Motor neuron (in vitro differentiated cells): ENCODE data around the gene GLIS1. TPM values are rescaled to one million over a fixed set of nuclear protein-coding genes. Genes with fewer than 3 reads are reported as not detected.

Experiments
- ATAC-seq, 8 experiments: fragments of 200-7000 bp; cut with Tn5 transposase; replicated peaks in 6 of 8; 2 replicates each; pipeline ENCODE4 v1.8.0; 2021; ENCODE audit warnings: mild to moderate bottlenecking in 8 of 8, moderate library complexity in 8 of 8
- H3K27ac ChIP-seq, 2 donors: fragments of 250-450 bp; sonication (Bioruptor Pico); 2 replicates each; pipeline ENCODE4 v1.9.0; 2021; ENCODE audit warnings: antibody characterized with exemption in 2 of 2, mild to moderate bottlenecking in 2 of 2, moderate library complexity in 1 of 2
- H3K4me1 ChIP-seq, 2 donors: fragments of 250-450 bp; sonication (Bioruptor Pico); replicated peaks in 1 of 2; 2 replicates each; pipeline ENCODE4 v1.6.1; 2021; ENCODE audit warnings: antibody characterized with exemption in 2 of 2, mild to moderate bottlenecking in 2 of 2, moderate library complexity in 1 of 2
- H3K4me3 ChIP-seq, 5 donors: fragments of 250-450 bp; sonication (Bioruptor Pico); 2 replicates each; pipeline ENCODE4 v1.9.0; 2021; ENCODE audit warnings: antibody characterized with exemption in 5 of 5, mild to moderate bottlenecking in 5 of 5, moderate library complexity in 4 of 5
- WGBS, 10 experiments: fragments of 450-650 bp; shearing (Covaris generic); methylation state at CpG; one replicate each; pipeline ENCODE4 v1.0.0; 2022; 5-methylcytosine and 5-hydroxymethylcytosine counted together
- in situ Hi-C, 9 experiments: fragments of 400-800 bp; cut with MboI; loops; one replicate each; pipeline ENCODE4 v1.15.0; 2021; ENCODE audit warnings: low sequenced_read_pairs in 9 of 9, low pct_unique_long_range_greater_than_20kb in 2 of 9; ENCODE audit not compliant: unreplicated experiment in 9 of 9
- total RNA-seq, 8 experiments: library from RNA; unstranded; fragments of 300-600 nt; gene quantifications; 2 replicates each; pipeline versions ENCODE4 v1.2.3 to v1.2.4, GENCODE V29; 2022

The GLIS1 gene
- total RNA-seq, 8 experiments from 2014 or later: 0.14 to 4.7 (median 0.33) TPM

GRCh38 chr1:53583021-53583867, 155.7 kb downstream of the GLIS1 start:
- Histone ChIP-seq H3K4me1 (peaks cover 31 to 32% of the 10 kb centered on the region in 2 donors), H3K4me3 (no peak overlapping the region), H3K27ac (no peak overlapping the region)
- ATAC-seq: peak; percentile 33 to 71 (median 47)
- 64 to 100% (median 70%) methylated on average over 1 to 13 of the region's 13 CpGs; no CpG with 5 or more reads in 4 of the 10 experiments for WGBS, 10 experiments
- in situ Hi-C loops: no loop called here

DNA sequence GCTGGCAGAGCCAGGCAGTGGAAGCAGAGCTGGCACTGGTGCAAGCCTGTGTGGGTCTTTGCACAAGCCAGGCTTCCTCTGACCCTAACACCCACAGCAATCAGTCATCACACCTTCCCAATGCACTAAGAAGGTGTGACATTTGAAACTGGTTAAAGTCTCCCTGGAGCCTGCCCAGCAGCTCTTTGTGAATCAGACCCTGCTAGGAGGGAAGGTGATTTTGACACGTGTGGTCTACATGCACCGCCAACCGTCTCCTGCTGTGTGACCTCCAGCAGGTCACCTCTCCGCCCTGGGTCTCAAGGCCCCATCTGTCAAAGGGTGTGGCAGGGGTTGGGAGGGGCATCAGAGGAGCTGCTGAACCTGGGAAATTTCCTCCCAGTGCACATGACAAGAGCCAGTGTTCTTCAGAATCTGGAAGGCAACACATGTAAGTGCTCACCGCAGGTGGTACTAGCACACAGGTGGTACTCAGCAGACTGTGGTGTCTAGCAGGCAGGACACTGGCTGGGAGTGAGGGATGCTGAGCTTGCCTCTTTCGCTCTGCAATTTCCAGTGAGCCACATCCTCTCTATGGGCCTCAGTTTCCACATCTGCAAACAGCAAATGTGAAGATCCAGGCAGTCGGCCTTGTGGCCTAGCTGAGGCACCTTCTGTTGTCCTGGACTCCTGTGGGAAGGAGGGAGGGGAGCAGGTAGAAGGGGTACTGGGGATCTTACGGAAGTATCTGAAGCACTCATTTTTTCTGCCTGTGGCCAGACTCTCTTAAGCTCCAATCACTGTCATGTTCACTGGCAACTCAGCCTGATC, 156.5 kb downstream of the GLIS1 start:
- WGBS, 10 experiments: 43 to 100% (median 100%) methylated on average over 1 to 6 of the region's 8 CpGs; no CpG with 5 or more reads in 3 of the 10 experiments
- in situ Hi-C loops: no loop called here
- Histone ChIP-seq H3K4me3 (no peak overlapping the region), H3K27ac (no peak overlapping the region), H3K4me1 (peaks cover 31 to 32% of the 10 kb centered on the region in 2 donors)
- ATAC-seq: peak in 6 of 8 experiments; percentile 22 to 72 (median 60)

DNA sequence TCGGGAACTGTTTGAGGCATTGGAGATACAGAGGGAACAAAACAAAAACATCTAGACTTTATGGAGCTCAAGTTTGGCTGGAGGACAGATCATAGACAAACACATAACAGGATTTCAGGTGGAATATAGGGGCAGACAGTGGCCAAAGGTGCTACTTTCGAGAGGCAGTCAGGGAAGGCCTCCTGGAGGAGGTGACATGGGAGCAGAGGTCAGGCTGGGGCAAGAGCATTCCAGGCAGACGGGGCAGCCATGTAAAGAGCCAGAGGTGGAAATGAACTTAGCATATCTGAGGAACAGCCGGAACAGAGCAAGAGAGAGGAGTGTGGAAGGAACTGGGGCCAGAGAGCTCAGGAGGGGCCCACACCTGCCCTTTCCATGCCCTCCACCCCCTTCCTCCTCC, 157.5 kb downstream of the GLIS1 start:
- ATAC-seq: no peak
- WGBS, 10 experiments: 78 to 100% (median 100%) methylated on average over 1 to 4 of the region's 4 CpGs; no CpG with 5 or more reads in 3 of the 10 experiments
- no peak overlapping the region for H3K27ac ChIP-seq
- peaks cover 40 to 41% of the 10 kb centered on the region in 2 donors for H3K4me1 ChIP-seq
- in situ Hi-C loops: no loop called here
- no peak overlapping the region for H3K4me3 ChIP-seq

DNA sequence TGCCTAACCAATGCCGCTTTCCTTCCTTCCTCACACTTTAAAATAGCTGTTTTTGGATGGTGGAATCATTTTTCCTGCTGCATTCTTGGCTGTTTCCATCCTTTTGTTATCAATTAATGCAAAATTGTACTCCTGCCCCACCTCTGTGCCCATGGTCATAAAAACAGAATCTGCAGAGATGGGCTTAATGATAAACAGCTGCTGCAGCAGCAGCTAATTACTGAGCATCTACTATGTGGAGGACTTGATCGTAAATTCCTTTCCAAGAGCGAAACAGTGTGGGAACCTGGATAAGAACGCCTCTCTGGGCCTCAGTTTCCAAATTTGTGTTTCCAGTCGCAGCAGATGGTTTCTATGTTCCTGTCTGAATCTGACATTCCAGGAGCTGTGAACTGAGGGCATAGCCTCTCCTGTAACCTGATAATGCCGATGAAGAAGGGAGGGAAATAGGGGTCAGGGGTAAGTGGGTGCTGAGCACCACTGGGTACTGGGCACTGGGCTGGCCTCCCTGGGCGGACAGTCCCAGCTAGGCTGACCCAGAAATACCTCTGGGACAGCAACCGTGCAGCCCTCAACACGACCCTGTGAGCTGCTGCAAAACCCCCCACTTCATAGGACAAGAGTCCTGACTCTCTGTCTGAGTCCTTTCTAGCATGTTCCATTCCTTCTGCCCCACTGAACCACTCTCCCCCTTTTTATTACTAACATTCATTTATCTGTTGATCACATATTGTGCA, 158.1 kb downstream of the GLIS1 start:
- in situ Hi-C loops: no loop called here
- ATAC-seq: no peak
- peaks cover 46% of the 10 kb centered on the region in 2 donors for H3K4me1 ChIP-seq
- WGBS, 10 experiments: 68 to 95% (median 89%) methylated on average over 2 to 9 of the region's 9 CpGs; no CpG with 5 or more reads in 5 of the 10 experiments
- H3K27ac ChIP-seq: no peak overlapping the region
- no peak overlapping the region for H3K4me3 ChIP-seq

DNA sequence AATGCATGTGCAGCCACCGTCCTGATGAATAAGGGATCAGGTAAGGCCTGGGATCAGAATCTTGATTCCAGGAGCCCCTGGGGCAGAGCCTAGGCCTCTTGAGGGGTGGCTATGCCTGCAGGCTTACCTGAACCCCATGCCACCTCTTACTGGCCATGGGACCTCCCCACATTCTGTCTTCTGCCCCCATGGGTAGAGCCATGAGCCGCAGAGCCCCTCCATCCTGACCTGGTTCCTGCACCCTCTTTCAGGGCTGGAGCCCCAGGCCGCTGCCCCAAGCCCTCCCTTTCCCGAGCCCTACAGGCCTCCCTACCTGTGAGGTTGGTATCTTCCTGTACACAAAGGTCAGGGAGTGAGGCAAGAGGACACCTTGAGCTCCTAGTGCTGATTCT, 159.0 kb downstream of the GLIS1 start:
- H3K4me3 ChIP-seq: no peak overlapping the region
- ATAC-seq: no peak
- in situ Hi-C loops: no loop called here
- no peak overlapping the region for H3K27ac ChIP-seq
- peaks cover 52 to 54% of the 10 kb centered on the region in 2 donors for H3K4me1 ChIP-seq
- WGBS, 10 experiments: 75 to 100% (median 93%) methylated on average over 1 to 3 of the region's 4 CpGs; no CpG with 5 or more reads in 4 of the 10 experiments

GRCh38 chr1:53579221-53580008, 159.5 kb downstream of the GLIS1 start:
- ATAC-seq: no peak
- no peak overlapping the region for H3K4me3 ChIP-seq
- in situ Hi-C loops: no loop called here
- H3K4me1 ChIP-seq: peaks cover 52 to 54% of the 10 kb centered on the region in 2 donors
- 53 to 89% (median 80%) methylated on average over 1 to 8 of the region's 16 CpGs; no CpG with 5 or more reads in 1 of the 10 experiments for WGBS, 10 experiments
- H3K27ac ChIP-seq: no peak overlapping the region

- ATAC-seq: no peak
- H3K27ac ChIP-seq: no peak overlapping the region
- WGBS, 10 experiments: 40 to 100% (median 88%) methylated on average over 1 to 3 of the region's 3 CpGs
- peaks cover 46 to 53% of the 10 kb centered on the region in 2 donors for H3K4me1 ChIP-seq
- no peak overlapping the region for H3K4me3 ChIP-seq
- in situ Hi-C loops: no loop called here
Measured at GRCh38 chr1:53578358-53578757, 160.6 kb downstream of the GLIS1 start.

DNA sequence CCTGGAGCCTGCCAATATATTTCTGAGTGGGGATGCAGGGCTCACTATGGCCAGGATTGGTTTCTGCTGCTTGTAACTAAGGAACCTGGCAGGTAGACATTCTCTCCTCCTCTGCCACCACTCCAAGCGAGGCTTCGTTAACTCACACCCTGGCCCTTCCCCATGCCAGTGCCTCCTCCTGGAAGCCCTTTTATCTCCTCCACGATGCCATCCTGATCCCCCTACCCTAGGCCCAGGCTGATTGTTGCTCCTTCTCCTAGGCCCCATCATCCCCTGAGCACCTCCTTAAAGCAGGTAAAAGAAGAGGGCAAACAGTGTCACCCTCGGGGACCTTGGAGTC, 161.2 kb downstream of the GLIS1 start:
- 86 to 100% (median 92%) methylated on average over 2 to 4 of the region's 4 CpGs; no CpG with 5 or more reads in 5 of the 10 experiments for WGBS, 10 experiments
- no peak for ATAC-seq
- no peak overlapping the region for H3K27ac ChIP-seq
- no peak overlapping the region for H3K4me3 ChIP-seq
- peaks cover 46 to 53% of the 10 kb centered on the region in 2 donors for H3K4me1 ChIP-seq
- in situ Hi-C loops: no loop called here

DNA sequence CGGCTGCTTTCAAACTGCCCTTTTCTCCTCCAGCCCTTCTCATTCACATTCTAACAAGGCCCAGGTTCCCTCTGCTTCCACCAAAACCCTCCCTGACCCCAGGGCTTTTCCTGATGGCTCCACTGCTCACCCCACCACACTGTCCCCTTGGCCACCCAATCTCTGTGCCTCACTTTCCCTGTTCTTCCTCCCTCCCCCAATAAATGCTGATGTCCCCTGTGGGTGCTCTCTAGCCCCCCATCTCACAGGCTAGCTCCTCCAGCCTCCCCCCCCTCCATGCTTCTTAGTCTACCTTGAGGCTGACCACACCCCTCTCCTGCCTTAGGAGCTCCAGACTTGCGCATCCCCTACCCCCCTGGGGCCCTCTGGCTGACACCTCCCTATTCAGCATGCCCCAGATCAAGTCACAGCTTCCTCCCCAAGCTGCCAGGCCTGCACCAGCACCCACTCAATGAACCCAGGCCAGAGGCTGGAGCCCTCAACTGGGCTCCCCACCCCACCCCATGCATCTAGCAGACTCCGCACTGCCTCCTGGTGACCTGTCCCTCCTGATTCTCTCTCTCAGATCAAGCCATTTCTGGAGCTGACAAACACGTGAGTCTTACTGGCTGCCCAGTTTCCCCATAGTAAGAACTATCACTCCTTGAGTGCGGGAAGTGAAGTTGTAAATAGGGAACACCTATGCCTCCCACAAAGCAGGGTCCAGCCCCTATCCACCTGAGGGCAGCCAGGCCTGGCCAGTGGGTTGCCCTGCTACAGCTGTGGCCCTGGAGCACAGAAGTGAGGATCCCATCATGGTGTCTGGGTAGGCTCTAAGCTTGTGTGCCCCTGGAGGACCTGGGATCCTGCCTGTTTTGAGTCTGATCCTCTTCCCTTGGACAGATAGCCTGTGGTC, 161.9 kb downstream of the GLIS1 start:
- no peak overlapping the region for H3K4me3 ChIP-seq
- peak in 3 of 8 experiments; percentile 9 to 35 (median 19) for ATAC-seq
- peaks cover 46 to 55% of the 10 kb centered on the region in 2 donors for H3K4me1 ChIP-seq
- peak overlapping the region; percentile 17 to 20 for H3K27ac ChIP-seq
- in situ Hi-C loops: no loop called here
- WGBS, 10 experiments: 56 to 100% (median 88%) methylated on average over 1 to 4 of the region's 5 CpGs; no CpG with 5 or more reads in 5 of the 10 experiments

DNA sequence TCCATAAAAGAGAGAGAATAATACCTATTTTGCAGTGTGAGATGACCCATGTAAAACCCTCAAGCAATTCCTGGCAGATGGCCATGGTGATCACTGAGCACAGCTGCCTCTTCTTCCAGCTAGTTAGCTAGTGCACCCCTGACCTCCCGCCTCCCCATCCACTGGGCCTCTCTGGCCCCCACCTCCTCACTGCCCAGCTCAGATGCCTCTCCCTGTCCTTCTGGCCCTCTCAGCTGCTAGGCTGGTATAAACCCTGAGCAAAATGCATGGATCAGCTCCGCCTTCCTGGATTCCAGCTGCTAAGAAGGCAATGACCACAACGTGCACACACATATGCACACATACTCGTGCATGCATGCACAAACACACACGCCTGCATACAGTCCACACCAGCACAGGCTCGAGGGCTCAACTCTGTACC, 162.6 kb downstream of the GLIS1 start:
- WGBS, 10 experiments: 0 to 51% (median 35%) methylated on average over 1 to 3 of the region's 6 CpGs; no CpG with 5 or more reads in 5 of the 10 experiments
- Histone ChIP-seq H3K27ac (peak overlapping the region; percentile 20 to 42), H3K4me1 (peaks cover 44 to 52% of the 10 kb centered on the region in 2 donors), H3K4me3 (no peak overlapping the region)
- in situ Hi-C loops: no loop called here
- peak; percentile 35 to 80 (median 72) for ATAC-seq

DNA sequence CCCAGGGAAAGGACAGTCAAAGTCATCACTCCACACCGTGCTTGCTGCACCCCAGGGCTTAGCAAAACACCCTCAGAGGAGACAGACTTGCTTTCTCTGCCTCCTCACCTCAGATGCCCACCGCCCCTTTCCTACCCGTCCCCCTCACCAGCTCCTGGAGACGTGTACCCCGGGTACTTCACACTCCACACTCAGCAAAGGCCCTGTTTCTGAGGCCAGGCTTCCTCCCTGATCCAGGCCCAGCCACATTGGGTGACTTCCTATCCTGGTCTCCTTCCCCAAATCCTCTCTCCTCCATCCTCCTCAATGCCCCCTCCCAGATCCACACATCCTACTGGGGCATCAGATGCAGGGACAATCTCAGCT, 163.0 kb downstream of the GLIS1 start:
- peaks cover 44 to 52% of the 10 kb centered on the region in 2 donors for H3K4me1 ChIP-seq
- no peak overlapping the region for H3K4me3 ChIP-seq
- peak overlapping the region in 1 of 2 donors; percentile 42 for H3K27ac ChIP-seq
- ATAC-seq: no peak
- WGBS, 10 experiments: 40% methylated on average over 1 of the region's 5 CpGs; no CpG with 5 or more reads in 9 of the 10 experiments
- in situ Hi-C loops: no loop called here
